Germinal center (tissue), 1 donor: ENCODE results near the gene PCSK7.
"Not testable (repeated sequence)": the region's sequence is repeated elsewhere in the genome, so short reads cannot be mapped to it uniquely, and the experiment has no call there.

Source experiments
- DNase-seq: peaks from one replicate; pipeline ENCODE4 v3.0.0; 2012; ENCODE audit warnings: mixed read lengths, low spot score

Gene PCSK7

GRCh38 chr11:117217141-117218084 lies 14.5 kb downstream of the PCSK7 start:
- no peak for DNase-seq

- no peak for DNase-seq
These were observed 17.3 kb downstream of the PCSK7 start for GRCh38 chr11:117214404-117215110.

- no peak for DNase-seq
These were observed 19.0 kb downstream of the PCSK7 start for GRCh38 chr11:117212697-117213355.

- DNase-seq = no peak
These were observed 21.3 kb downstream of the PCSK7 start for GRCh38 chr11:117210620-117211019.

GRCh38 chr11:117209351-117210125 lies 22.3 kb downstream of the PCSK7 start:
- DNase-seq = not testable (repeated sequence)

- not testable (repeated sequence) for DNase-seq
These were observed 23.2 kb downstream of the PCSK7 start for GRCh38 chr11:117208710-117209109.

- DNase-seq = not testable (repeated sequence)
These were observed 24.4 kb downstream of the PCSK7 start for GRCh38 chr11:117207481-117207880.

GRCh38 chr11:117206859-117207258 lies 25.0 kb downstream of the PCSK7 start:
- not testable (repeated sequence) for DNase-seq

GRCh38 chr11:117206111-117206510 lies 25.8 kb downstream of the PCSK7 start:
- DNase-seq = not testable (repeated sequence)

- no peak for DNase-seq
These were observed 26.6 kb downstream of the PCSK7 start for GRCh38 chr11:117205211-117205818.

GRCh38 chr11:117204283-117205080 lies 27.4 kb downstream of the PCSK7 start:
- DNase-seq = no peak

GRCh38 chr11:117203069-117203407 lies 28.8 kb downstream of the PCSK7 start:
- DNase-seq = no peak

GRCh38 chr11:117202386-117203068 lies 29.3 kb downstream of the PCSK7 start:
- DNase-seq = no peak

GRCh38 chr11:117201658-117202305 lies 30.1 kb downstream of the PCSK7 start:
- no peak for DNase-seq

GRCh38 chr11:117200813-117201657 lies 30.8 kb downstream of the PCSK7 start:
- DNase-seq = no peak

GRCh38 chr11:117199916-117200812 lies 31.7 kb downstream of the PCSK7 start:
- no peak for DNase-seq
